CD4-positive, alpha-beta T cell (primary cell): ENCODE data around the gene MPHOSPH9. TPM values are rescaled to one million over a fixed set of nuclear protein-coding genes. Genes with fewer than 3 reads are reported as not detected.

Experiments used
- ATAC-seq: fragments of 200-7000 bp; cut with Tn5 transposase; one replicate; pipeline ENCODE4 v1.10.0; 2022; ENCODE audit warnings: mild to moderate bottlenecking; ENCODE audit not compliant: poor library complexity
- CTCF ChIA-PET: fragments of 350-600 bp; sonication (Branson Sonifier 250); formaldehyde crosslinking; loops from one replicate; lab custom pipeline; 2021; ENCODE audit warnings: antibody characterized with exemption, inconsistent platforms; lab: Charles Lee
- POLR2A ChIA-PET: fragments of 350-600 bp; sonication (Branson Sonifier 250); formaldehyde crosslinking; loops from one replicate; lab custom pipeline; 2021; ENCODE audit warnings: antibody characterized with exemption, inconsistent platforms; lab: Charles Lee
- DNase-seq, 14 experiments: peaks; one replicate each; pipeline ENCODE4 v3.0.0-alpha.2; 2013 to 2020; ENCODE audit warnings: mixed read lengths in 2 of 14
- H3K27ac ChIP-seq, 2 donors: one replicate each; pipeline versions ENCODE4 v1.5.1 to v1.7.0; 2013; ENCODE audit warnings: low read length in 2 of 2, low read depth in 1 of 2, mild to moderate bottlenecking in 1 of 2
- H3K27me3 ChIP-seq, 2 experiments: 1 replicate in 1 of 2; 2 replicates in 1 of 2; pipeline versions ENCODE4 v1.6.1 to v1.7.0; 2013; ENCODE audit warnings: low read length in 2 of 2, control low read depth in 1 of 2, mild to moderate bottlenecking in 1 of 2, moderate library complexity in 1 of 2; ENCODE audit not compliant: insufficient read depth in 2 of 2, control insufficient read depth in 1 of 2
- H3K36me3 ChIP-seq: one replicate; pipeline ENCODE4 v1.6.1; 2013; ENCODE audit warnings: low read length, control low read depth; ENCODE audit not compliant: insufficient read depth
- H3K4me1 ChIP-seq: one replicate; pipeline ENCODE4 v1.6.1; 2013; ENCODE audit warnings: low read length, control low read depth; ENCODE audit not compliant: insufficient read depth
- H3K4me3 ChIP-seq: one replicate; pipeline ENCODE4 v1.5.1; 2013; ENCODE audit warnings: mild to moderate bottlenecking, low read length, moderate library complexity
- H3K9me3 ChIP-seq, 2 experiments: 1 replicate in 1 of 2; 2 replicates in 1 of 2; pipeline versions ENCODE4 v1.6.1 to v1.7.0; 2013; ENCODE audit warnings: low read length in 2 of 2, mild to moderate bottlenecking in 2 of 2, control low read depth in 1 of 2, moderate library complexity in 1 of 2; ENCODE audit not compliant: control insufficient read depth in 1 of 2, insufficient read depth in 1 of 2
- H3K27ac Mint-ChIP-seq: one replicate; pipeline ENCODE4 v1.8.0; 2020; ENCODE audit warnings: mixed read lengths
- H3K27me3 Mint-ChIP-seq: one replicate; pipeline ENCODE4 v1.8.0; 2021; ENCODE audit warnings: mixed read lengths
- H3K36me3 Mint-ChIP-seq: one replicate; pipeline ENCODE4 v1.8.0; 2021; ENCODE audit warnings: low read depth, mixed read lengths
- H3K4me1 Mint-ChIP-seq: one replicate; pipeline ENCODE4 v1.8.0; 2021; ENCODE audit warnings: low read depth, mixed read lengths
- H3K4me3 Mint-ChIP-seq: one replicate; pipeline ENCODE4 v1.8.0; 2020; ENCODE audit warnings: mild to moderate bottlenecking, mixed read lengths
- H3K9me3 Mint-ChIP-seq: one replicate; pipeline ENCODE4 v1.8.0; 2020; ENCODE audit warnings: mixed read lengths
- intact Hi-C, 2 experiments: fragments of 100-400 bp; cut with DNase I in 1 of 2; cut with micrococcal nuclease in 1 of 2; formaldehyde crosslinking; loops; one replicate each; pipeline versions ENCODE4 v1.15.1 to v1.9.0; 2023 to 2025; cut with DNase I, micrococcal nuclease
- total RNA-seq, 174 experiments: library from RNA in 2 of 174; stranded (reverse) in 2 of 174; gene quantifications; one replicate each; pipeline ENCODE4 v1.2.3 and lab custom pipeline; 2021 to 2026
- TF ChIP-seq, protein P1 (sequence below): fragments of 200-600 bp; IDR thresholded peaks from one replicate; pipeline ENCODE4 v1.8.0; 2022; ENCODE audit warnings: antibody characterized with exemption, mild to moderate bottlenecking

MPHOSPH9 gene
- total RNA-seq, 2 experiments from 2014 or later = 80.9 to 84.5 TPM

- no peaks in the 10 kb centered on the region for H3K9me3 Mint-ChIP-seq
- POLR2A ChIA-PET = interaction anchor here (0.6 to 3.2 kb wide), 20 partner anchors 9 to 412 kb away, joined by 3 to 18 read pairs (median 4); partner anchors contain the start of genes ARL6IP4 and OGFOD2
- ATAC-seq = peak; percentile 3
- no peaks in the 10 kb centered on the region for H3K27me3 Mint-ChIP-seq
- peak overlapping the region; percentile 72 for H3K4me3 Mint-ChIP-seq
- peak overlapping the region in 1 of 2 donors; percentile 26 for H3K27ac ChIP-seq
- peaks cover 67% of the 10 kb centered on the region for H3K4me1 ChIP-seq
- CTCF ChIA-PET = interaction anchor here (0.7 to 2.4 kb wide), 26 partner anchors 9 to 444 kb away, joined by 3 to 39 read pairs (median 4); partner anchors contain the start of gene PITPNM2
- H3K27ac Mint-ChIP-seq = peak overlapping the region; percentile 84
- intact Hi-C loops = loop anchor here (1.0 to 5.0 kb wide), 9 partner anchors 14 to 445 kb away; partner anchors contain the start of genes PITPNM2 (in 2 of the 2) and OGFOD2 (in 1 of the 2)
- H3K36me3 Mint-ChIP-seq = peaks cover 64% of the 10 kb centered on the region
- TF ChIP-seq, protein P1, sequence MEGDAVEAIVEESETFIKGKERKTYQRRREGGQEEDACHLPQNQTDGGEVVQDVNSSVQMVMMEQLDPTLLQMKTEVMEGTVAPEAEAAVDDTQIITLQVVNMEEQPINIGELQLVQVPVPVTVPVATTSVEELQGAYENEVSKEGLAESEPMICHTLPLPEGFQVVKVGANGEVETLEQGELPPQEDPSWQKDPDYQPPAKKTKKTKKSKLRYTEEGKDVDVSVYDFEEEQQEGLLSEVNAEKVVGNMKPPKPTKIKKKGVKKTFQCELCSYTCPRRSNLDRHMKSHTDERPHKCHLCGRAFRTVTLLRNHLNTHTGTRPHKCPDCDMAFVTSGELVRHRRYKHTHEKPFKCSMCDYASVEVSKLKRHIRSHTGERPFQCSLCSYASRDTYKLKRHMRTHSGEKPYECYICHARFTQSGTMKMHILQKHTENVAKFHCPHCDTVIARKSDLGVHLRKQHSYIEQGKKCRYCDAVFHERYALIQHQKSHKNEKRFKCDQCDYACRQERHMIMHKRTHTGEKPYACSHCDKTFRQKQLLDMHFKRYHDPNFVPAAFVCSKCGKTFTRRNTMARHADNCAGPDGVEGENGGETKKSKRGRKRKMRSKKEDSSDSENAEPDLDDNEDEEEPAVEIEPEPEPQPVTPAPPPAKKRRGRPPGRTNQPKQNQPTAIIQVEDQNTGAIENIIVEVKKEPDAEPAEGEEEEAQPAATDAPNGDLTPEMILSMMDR = peak; percentile 89
- H3K27me3 ChIP-seq = no peaks in the 10 kb centered on the region
- peaks cover 12% of the 10 kb centered on the region for H3K36me3 ChIP-seq
- peak; percentile 57 to 82 (median 70) for DNase-seq
- H3K9me3 ChIP-seq = no peaks in the 10 kb centered on the region
- no peak overlapping the region for H3K4me3 ChIP-seq
- peaks cover 68% of the 10 kb centered on the region for H3K4me1 Mint-ChIP-seq
Observed at GRCh38 chr12:123237646-123238329, 4.8 kb upstream of the MPHOSPH9 start.

GRCh38 chr12:123233505-123234308 lies 766 bp upstream of the MPHOSPH9 start:
- DNase-seq (no peak), ATAC-seq (peak; percentile 12)
- peak overlapping the region; percentile 97 for H3K4me3 ChIP-seq
- H3K27me3 Mint-ChIP-seq = no peaks in the 10 kb centered on the region
- TF ChIP-seq, protein P1 = no peak
- peaks cover 10% of the 10 kb centered on the region for H3K36me3 ChIP-seq
- ChIA-PET POLR2A (interaction anchor here (0.7 to 5.8 kb wide), 67 partner anchors 9 to 1834 kb away, joined by 3 to 216 read pairs (median 5); partner anchors contain the start of genes ABCB9, ARL6IP4, ATP6V0A2 and DDX55), CTCF (interaction anchor here (1.1 to 1.7 kb wide), 5 partner anchors 10 to 158 kb away, joined by 3 to 6 read pairs (median 4); no protein-coding TSS in a partner anchor)
- no peaks in the 10 kb centered on the region for H3K9me3 ChIP-seq
- intact Hi-C loops = loop anchor here (1.0 to 5.0 kb wide), 4 partner anchors 10 to 706 kb away; partner anchors contain the start of genes KNTC1 (in 1 of the 2) and RSRC2 (in 1 of the 2)
- no peaks in the 10 kb centered on the region for H3K27me3 ChIP-seq
- peaks cover 68% of the 10 kb centered on the region for H3K4me1 ChIP-seq
- H3K27ac Mint-ChIP-seq = peak overlapping the region; percentile 97
- H3K4me1 Mint-ChIP-seq = peaks cover 77% of the 10 kb centered on the region
- peaks cover 52% of the 10 kb centered on the region for H3K36me3 Mint-ChIP-seq
- peak overlapping the region; percentile 95 for H3K4me3 Mint-ChIP-seq
- H3K27ac ChIP-seq = peak overlapping the region; percentile 85 to 91
- no peaks in the 10 kb centered on the region for H3K9me3 Mint-ChIP-seq

- Histone ChIP-seq H3K4me1 (peaks cover 61% of the 10 kb centered on the region), H3K27me3 (no peaks in the 10 kb centered on the region), H3K36me3 (peaks cover 9% of the 10 kb centered on the region), H3K27ac (peak overlapping the region; percentile 77 to 81), H3K9me3 (no peaks in the 10 kb centered on the region), H3K4me3 (peak overlapping the region; percentile 97)
- Mint-ChIP-seq H3K4me3 (peak overlapping the region; percentile 95), H3K9me3 (no peaks in the 10 kb centered on the region), H3K36me3 (peaks cover 42% of the 10 kb centered on the region), H3K27me3 (no peaks in the 10 kb centered on the region), H3K27ac (peak overlapping the region; percentile 97), H3K4me1 (peaks cover 76% of the 10 kb centered on the region)
- TF ChIP-seq, protein P1 = no peak
- ATAC-seq (no peak), DNase-seq (no peak)
- intact Hi-C loops = loop anchor here (2.0 to 5.0 kb wide), 2 partner anchors 158 to 705 kb away; partner anchors contain the start of genes KNTC1 (in 1 of the 2) and RSRC2 (in 1 of the 2)
- ChIA-PET POLR2A (interaction anchor here (0.7 to 5.8 kb wide), 66 partner anchors 8 to 1832 kb away, joined by 3 to 216 read pairs (median 6); partner anchors contain the start of genes ABCB9, ARL6IP4, ATP6V0A2 and DDX55), CTCF (interaction anchor here (1.1 to 1.7 kb wide), 6 partner anchors 9 to 189 kb away, joined by 3 to 6 read pairs (median 4); no protein-coding TSS in a partner anchor)
Observed at GRCh38 chr12:123232472-123232806, 502 bp downstream of the MPHOSPH9 start.
